ENCODE measurements around the gene AHNAK2.
"Not testable (repeated sequence)": the region's sequence is repeated elsewhere in the genome, so short reads cannot be mapped to it uniquely, and the experiment has no call there.

The AHNAK2 gene

GRCh38 chr14:104977681-104978653 is at the start of gene AHNAK2:
TSS of gene AHNAK2 (minus strand) at chr14:104978374. CDS start at chr14:104978237, 137 bp downstream.
- peak in 1 of 2 experiments; percentile 83 for DNase-seq

DNA sequence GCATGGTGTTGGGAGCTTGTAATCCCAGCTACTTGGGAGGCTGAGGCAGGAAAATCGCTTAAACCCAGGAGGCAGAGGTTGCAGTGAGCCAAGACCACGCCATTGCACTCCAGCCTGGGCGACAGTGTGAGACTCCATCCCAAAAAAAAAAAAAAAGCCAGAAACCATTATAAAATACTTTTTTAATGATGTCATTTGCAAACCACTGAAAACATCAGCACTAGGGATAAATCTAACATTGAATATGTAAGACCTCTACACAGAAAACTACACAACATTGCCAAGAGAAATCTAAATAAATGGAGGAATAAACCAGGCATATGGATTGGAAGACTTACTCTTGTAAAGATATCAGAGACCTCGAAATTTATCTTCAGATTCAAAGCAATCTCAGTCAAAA is 49.5 kb upstream of the AHNAK2 start:
- DNase-seq: not testable (repeated sequence)

DNA sequence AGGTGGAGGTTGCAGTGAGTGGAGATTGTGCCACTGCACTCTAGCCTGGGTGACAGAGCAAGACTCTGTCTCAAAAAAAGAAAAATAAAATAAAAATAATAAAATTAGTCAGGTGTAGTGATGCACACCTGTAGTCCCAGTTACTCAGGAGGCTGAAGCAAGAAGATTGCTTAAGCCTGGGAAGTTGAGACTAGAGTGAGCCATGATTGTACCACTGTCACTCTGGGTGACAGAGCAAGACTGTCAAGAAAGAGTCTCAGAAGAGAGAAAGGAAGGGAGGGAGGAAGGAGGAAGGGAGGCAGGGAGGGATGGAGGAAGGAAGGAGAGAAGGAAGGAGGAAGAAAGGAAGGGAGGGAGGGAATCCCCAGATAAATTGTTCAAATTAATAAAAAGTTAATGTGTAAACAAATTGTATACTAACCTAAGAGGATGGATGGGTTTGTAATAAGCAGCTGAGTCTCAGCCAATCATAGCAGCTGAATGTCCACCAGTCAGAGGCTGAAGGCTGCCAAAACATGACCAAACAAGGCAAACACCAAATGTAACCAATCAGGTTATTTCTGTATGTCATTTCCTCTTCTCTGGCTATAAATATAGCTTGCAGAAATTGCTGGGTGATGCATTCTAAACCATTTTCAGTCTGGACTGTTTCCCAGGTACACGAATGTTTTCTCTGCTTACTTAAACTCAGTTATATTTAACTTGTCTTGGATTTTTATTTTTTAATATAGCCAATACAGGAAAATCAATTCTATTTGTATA is 48.8 kb upstream of the AHNAK2 start:
- DNase-seq: peak; percentile 27 to 71

DNA sequence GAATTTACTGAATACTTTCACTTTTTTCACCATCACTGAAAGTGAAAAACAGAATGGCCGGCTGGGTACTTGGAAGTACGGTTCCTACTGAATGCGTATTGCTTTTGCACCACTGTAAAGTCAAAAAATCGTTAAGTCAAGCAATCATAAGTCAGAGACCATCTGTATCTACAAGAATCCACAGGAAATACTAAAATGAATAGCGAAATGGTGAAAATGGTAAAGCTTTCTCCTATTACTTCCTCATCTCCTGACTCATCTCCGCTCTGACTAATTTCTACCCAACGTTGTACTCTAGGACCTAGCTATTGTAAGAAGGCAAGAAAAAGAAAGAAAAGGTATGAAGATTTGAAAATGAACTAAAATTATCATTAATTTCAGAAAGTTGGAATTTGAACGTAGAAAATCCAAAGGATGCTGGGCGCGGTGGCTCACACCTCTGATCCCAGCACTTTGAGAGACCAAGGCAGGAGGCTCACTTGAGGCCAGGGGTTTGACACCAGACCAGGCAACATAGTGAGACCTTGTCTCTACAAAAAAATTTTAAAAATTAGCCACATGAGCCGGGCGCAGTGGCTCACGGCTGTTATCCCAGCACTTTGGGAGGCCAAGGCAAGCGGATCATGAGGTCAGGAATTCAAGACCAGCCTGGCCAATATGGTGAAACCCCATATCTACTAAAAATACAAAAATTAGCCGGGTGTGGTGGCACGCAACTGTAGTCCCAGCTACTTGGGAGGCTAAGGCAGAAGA is 48.0 kb upstream of the AHNAK2 start:
- no peak for DNase-seq

GRCh38 chr14:105025429-105025828 is 47.3 kb upstream of the AHNAK2 start:
- no peak for DNase-seq

DNA sequence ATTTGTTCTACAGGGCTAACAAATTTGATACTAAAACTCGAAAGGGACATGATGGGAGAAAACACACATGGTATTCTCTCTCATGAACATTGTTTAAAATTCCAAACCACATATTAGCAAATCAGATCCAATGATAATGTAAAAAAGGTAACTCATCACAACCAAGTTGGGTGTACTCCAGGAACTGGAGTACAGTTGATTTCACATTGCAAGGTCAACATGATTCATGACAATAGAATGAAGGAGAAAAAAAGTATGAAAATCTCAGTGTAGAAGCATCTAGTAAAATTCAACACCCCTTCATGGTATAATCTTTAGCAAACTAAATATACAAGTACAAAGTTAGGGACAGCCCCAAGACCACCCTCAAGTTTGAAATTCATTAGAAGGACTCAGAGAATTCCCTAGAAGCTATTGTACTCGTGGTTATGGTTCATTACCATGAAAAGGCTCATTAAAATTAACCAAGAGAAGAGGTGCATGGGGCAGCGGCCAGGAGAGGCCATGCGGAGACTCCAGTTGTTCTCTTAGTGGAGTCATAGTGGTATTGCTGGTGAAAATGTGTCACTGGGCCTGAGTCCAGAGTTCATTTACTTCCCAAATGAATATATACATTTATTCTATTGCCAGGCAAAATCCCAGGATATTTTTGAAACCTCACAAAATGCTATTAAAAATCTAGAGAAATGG is 45.8 kb upstream of the AHNAK2 start:
- no peak for DNase-seq

GRCh38 chr14:105023144-105023543 is 45.0 kb upstream of the AHNAK2 start:
- no peak for DNase-seq

DNA sequence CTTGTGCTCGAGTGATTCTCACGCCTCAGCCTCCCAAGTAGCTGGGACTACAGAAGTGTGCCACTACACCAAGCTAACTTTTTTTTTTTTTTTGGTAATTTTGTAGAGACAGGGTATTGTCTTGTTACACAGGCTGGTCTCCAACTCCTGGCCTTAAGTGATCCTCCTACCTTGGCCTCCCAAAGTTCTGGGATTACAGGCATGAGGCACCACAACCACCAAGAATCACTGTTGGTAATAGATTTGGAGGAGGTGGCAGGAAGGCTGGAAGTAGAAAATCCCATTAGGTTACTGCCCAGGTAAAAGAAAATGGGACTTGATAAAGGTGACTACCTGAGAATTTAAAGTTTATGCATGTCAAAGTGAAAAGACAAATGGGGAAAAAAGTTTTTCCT is 44.1 kb upstream of the AHNAK2 start:
- no peak for DNase-seq

DNA sequence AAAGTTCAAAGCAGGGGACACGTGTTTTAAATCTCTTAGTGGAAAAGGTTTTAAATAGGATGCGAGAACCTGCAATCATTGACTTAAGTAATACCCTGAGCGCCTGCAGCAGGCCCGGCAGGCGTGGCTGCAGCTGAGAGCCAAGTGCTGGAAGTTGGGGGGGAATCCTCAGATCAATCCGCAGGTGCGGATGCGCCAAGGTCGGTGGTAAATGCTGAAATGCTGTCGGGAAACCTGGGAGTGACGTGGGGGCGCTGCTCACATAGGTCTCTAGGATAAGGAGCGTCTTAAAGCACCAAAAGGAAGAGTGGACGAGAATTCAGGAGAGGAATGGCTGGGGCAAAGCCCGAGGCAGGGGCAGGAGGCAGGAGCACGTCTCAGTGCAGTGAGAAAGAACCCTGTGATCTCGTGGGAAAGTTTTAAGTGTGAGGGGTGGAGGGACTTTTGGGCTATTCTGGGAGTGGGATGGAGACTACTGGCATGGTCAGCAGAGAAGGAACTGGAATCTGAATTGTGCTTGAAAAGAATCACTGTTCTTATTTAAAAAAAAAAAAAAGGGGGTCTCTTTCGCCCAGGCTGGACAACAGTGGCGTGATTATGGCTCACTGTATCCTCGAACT is 43.6 kb upstream of the AHNAK2 start:
- DNase-seq: peak in 1 of 2 experiments; percentile 57

DNA sequence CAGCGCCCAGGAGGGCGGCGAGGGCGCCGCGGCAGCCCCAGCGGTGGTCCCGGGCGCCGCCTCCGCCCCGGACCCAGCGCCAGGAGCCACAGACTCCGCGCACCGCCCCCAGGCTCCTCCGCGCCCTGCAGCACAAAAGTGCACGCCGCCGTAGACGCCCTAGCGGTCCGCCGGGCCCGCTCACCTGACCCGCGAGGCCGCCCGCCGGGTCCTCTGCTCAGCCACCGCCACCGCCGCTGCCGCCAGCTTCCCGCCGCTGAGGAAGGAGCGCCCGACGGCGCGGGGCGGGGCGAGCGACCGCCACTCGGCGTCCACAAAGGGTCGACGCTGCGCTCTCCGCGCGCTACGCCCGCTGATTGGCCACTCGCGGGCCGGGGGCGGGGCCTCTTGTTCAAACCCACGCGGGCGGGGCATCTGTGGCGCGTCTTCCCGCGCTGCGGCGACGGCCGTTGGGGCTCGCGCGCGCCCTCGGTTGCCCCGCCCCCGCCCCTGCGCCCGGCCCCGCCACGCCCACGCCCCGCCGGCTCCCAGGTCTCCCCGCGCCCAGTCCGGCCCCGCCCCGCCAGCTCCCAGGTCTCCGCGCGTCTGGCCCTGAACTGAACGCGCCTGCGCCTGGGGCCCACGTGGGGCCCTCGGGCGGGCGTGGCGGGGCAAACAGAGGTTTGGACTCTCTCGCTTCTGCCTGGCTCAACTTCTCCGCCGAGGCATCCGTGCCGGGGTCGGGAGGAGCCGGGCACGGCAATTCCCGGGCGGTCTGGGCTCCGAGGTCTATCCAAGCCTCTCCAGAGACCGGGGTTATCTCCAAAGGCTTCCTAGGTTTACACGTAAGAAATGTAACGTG is 42.9 kb upstream of the AHNAK2 start, which contains the start of gene CDCA4:
Gene CDCA4, minus strand, starts transcription at position 269 of the 841 bp plus-strand sequence. CDS start 9,154 bp downstream, outside the sequence.
- peak; percentile 99 to 100 for DNase-seq

- DNase-seq: no peak
These were observed 42.0 kb upstream of the AHNAK2 start for GRCh38 chr14:105019861-105020814.

- no peak for DNase-seq
These were observed 40.2 kb upstream of the AHNAK2 start for GRCh38 chr14:105018414-105018813.

- no peak for DNase-seq
These were observed 37.7 kb upstream of the AHNAK2 start for GRCh38 chr14:105015905-105016304.

DNA sequence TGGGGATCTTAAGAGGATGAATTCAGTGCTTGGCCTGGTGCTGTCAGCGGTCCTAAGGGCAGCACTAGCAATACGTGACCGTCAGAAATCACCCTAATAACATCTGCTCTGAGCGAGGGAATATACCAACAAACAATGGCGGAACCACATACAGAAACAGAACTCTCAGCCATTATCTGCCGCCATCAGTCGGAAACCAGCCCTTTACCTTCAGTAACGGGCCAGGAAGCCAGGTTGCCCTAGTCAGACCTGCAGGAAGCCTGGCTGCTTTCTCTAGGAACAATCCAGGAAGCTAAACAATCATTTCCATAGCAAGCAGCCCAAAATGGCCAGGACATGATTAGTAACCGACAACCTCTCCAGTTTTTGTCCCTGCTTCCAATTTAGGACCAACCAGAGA is 37.1 kb upstream of the AHNAK2 start:
- no peak for DNase-seq

- DNase-seq: no peak
These were observed 36.5 kb upstream of the AHNAK2 start for GRCh38 chr14:105014631-105015030.

DNA sequence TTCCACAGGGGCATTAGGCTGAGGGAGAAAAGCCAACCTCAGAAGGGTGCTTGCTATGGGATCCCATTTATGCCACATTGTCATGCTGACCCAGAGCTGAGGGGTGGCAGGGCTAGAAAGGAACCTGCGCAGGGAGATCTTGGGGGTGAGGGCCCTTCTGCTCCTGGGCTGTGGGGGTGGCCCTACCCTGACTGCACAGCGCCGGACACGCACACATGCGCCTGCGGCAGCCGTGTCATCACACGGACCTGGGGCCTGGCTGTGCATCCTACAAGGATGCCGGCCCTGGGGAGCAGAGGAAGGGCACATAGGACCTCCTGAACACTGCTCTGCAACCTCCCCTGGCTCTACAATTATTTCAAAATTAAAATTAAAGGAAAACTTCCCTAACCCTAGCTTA is 35.9 kb upstream of the AHNAK2 start:
- no peak for DNase-seq

DNA sequence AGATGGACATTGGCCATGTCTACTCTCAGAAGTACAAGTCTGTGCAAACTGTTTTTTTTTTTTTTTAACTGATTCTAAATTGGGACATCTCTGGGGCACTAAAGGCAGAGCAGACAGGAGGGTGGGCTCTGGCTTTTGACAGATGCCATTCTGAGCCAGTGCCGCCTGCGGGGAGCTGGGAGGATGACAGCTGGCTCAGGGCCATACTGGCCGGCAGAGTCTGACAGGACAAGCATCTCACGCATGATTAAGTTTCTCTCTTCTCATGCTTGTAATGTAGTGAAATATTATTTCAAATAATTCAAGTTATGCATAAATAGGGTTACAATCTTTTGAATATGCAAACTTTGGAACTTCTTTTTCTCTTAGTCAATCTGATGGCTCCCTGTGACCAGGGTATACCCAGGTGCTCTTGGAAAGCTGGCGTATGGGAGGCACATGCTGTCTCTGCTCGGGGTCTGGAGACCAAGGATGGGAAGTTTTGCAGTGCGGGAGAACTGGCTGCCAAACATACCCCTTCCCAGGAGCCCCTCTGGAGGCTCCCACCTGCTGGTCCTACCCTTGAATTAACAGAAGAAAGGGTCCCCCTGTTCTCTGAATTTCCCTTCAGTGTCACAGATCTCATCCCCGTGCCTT is 35.1 kb upstream of the AHNAK2 start:
- DNase-seq: peak; percentile 63 to 83

GRCh38 chr14:105012171-105012985 is 34.2 kb upstream of the AHNAK2 start:
- no peak for DNase-seq
